Epithelial cell of esophagus (primary cell): ENCODE measurements around the gene OR10C1.

Experiments
- DNase-seq: peaks from one replicate; pipeline ENCODE4 v3.0.0; 2010; ENCODE audit warnings: low read depth
- H3K4me3 ChIP-seq: 2 replicates; pipeline ENCODE4 v1.5.1; 2011; ENCODE audit warnings: mild to moderate bottlenecking, low read length, control low read depth
- TF ChIP-seq, protein P1 (sequence below): IDR thresholded peaks from 2 replicates; pipeline ENCODE4 v1.5.1; 2011; ENCODE audit warnings: low read depth, mild to moderate bottlenecking, low read length, control low read depth, inconsistent platforms; ENCODE audit not compliant: insufficient read depth; ENCODE audit errors: missing control alignments

Gene OR10C1

DNA sequence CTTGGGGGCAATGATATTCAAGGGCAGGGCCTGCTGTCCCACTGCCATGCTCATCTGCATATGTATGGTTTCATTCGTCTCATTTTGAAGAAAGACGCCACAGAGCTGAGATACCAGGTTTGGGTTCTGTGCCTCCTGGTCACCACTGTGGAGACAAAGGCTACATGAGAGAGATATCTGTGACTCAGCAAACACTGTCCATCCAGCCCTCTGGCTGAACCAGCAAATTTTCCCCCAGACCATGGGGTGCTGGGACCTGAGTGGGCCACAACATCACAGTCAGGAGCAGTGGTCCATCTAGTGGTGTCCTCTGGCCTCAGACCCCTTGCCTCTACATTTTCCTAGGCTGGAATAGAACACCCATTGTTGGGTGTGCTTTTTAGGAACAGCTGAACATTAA, 48.6 kb downstream of the OR10C1 start, which contains the start of gene MAS1L:
MAS1L (minus strand) TSS at position 297 of the 400 bp plus-strand sequence; CDS start at position 243, 54 bp downstream.
- DNase-seq, result no peak
- TF ChIP-seq, protein P1, sequence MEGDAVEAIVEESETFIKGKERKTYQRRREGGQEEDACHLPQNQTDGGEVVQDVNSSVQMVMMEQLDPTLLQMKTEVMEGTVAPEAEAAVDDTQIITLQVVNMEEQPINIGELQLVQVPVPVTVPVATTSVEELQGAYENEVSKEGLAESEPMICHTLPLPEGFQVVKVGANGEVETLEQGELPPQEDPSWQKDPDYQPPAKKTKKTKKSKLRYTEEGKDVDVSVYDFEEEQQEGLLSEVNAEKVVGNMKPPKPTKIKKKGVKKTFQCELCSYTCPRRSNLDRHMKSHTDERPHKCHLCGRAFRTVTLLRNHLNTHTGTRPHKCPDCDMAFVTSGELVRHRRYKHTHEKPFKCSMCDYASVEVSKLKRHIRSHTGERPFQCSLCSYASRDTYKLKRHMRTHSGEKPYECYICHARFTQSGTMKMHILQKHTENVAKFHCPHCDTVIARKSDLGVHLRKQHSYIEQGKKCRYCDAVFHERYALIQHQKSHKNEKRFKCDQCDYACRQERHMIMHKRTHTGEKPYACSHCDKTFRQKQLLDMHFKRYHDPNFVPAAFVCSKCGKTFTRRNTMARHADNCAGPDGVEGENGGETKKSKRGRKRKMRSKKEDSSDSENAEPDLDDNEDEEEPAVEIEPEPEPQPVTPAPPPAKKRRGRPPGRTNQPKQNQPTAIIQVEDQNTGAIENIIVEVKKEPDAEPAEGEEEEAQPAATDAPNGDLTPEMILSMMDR, result no peak
- H3K4me3 ChIP-seq, result no peak within 1 kb of the TSS

DNA sequence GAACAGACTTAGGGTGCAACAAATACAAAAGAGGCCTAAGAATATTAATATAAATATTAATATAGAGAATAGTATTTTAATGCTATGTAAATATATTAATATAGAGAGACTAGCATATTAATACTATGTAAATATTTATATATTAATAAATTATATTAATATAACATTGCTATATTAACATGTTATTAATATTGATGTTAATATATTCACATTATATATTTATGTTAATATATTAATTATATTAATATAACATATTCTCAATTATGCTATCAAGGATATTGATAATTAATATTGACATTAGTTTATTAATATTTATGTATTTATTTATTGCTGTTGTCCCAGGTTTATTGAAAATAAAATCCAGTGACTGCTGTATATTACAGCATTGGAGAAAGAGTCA, 49.8 kb downstream of the OR10C1 start:
- H3K4me3 ChIP-seq, result no peak overlapping the region
- DNase-seq, result no peak
- TF ChIP-seq, protein P1, result no peak

DNA sequence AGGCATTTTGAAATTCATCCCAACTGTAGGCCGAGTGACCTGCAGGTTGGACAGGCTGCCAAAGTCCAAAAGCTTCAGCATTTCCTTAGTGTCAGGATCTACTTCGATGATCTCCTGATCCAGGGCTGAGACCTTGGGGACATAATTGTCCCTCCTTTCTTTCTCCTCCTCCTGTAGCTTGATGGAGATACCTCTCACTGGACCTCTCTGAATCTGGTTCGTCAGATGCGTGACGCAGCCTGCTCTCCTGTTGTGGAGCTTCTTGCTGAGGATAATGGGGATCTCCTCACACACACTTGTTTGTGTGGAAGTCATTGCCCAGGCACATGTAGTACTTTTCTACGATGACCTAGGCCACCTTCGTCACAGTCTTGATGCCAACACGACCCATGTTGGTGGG, 50.2 kb downstream of the OR10C1 start:
- TF ChIP-seq, protein P1, result no peak
- H3K4me3 ChIP-seq, result no peak overlapping the region
- no peak for DNase-seq

DNA sequence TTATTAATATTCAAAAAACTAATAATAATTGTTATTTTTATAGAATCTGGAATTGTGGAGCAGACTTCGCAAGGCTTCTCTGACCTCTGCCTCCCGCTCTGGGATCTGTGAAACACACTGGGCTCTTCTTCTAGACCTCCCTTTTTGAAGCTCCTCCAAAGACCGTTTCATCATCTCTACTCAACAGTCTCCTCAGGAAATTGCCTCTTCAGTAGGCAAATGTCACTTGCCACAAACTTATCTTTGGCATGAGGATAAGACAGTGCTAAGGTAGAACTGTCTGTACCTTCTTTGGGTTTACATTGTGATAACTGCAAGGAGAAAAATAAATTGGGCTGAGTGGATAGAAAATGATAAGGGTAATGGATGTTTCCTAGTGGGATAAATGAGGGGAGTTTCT, 50.9 kb downstream of the OR10C1 start:
- DNase-seq, result no peak
- TF ChIP-seq, protein P1, result no peak
- no peak overlapping the region for H3K4me3 ChIP-seq

DNA sequence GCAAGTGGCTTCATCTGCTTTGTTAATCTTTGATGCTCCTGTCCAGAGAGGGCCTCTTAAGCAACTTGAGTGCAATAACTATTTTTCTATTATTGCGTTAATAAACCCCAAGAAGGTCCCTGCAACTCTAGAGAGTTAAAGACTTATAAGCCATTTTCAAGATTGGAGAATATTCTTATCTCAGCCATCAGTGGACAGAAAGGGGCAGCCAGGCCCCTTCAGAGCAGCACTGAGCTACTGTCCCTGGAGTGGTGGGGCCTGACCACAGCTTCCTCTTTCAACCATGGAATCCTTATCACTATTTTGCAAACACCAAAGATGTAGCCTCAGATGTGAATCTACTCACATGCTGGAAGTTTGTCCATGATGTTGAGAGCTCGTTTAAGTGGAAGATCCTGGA, 51.4 kb downstream of the OR10C1 start:
- TF ChIP-seq, protein P1, result no peak
- DNase-seq, result no peak
- H3K4me3 ChIP-seq, result no peak overlapping the region
